H1 (cell line): Measurements from ENCODE around the gene ABHD2. TPM values are rescaled to one million over a fixed set of nuclear protein-coding genes. Genes with fewer than 3 reads are reported as not detected.

Experiments used
- BRCA1 ChIP-seq: IDR thresholded peaks from 2 replicates; pipeline ENCODE4 v1.6.1; 2012; ENCODE audit warnings: low read depth, low read length, improper control_type of control experiment
- CEBPB ChIP-seq: IDR thresholded peaks from 2 replicates; pipeline ENCODE4 v1.6.1; 2012; ENCODE audit warnings: low read depth, low read length
- EZH2 ChIP-seq: fragments of 200-600 bp; sonication (generic); IDR thresholded peaks from 2 replicates; pipeline ENCODE4 v1.7.1; 2012; ENCODE audit warnings: low read depth, mild to moderate bottlenecking, moderate library complexity, low read length, inconsistent platforms; ENCODE audit not compliant: severe bottlenecking
- FOSL1 ChIP-seq: IDR thresholded peaks from 2 replicates; pipeline ENCODE4 v1.6.1; 2011; ENCODE audit warnings: mild to moderate bottlenecking, low read depth, low read length, moderate library complexity; ENCODE audit not compliant: insufficient read depth
- JUN ChIP-seq: IDR thresholded peaks from 2 replicates; pipeline ENCODE4 v1.6.1; 2011; ENCODE audit warnings: low read depth, mild to moderate bottlenecking, improper control_type of control experiment, low read length
- RAD21 ChIP-seq, 2 experiments: IDR thresholded peaks in 1 of 2; conservative IDR thresholded peaks in 1 of 2; 2 replicates each; pipeline ENCODE4 v1.6.1; 2011; ENCODE audit warnings: low read depth in 2 of 2, low read length in 2 of 2, improper control_type of control experiment in 1 of 2, inconsistent platforms in 1 of 2, mild to moderate bottlenecking in 1 of 2, moderate library complexity in 1 of 2
- RBBP5 ChIP-seq: IDR thresholded peaks from 2 replicates; pipeline ENCODE4 v1.7.1; 2012; ENCODE audit warnings: low read depth, mild to moderate bottlenecking, inconsistent platforms, low read length, moderate library complexity, borderline replicate concordance
- SIX5 ChIP-seq: IDR thresholded peaks from 2 replicates; pipeline ENCODE4 v1.6.1; 2011; ENCODE audit warnings: mild to moderate bottlenecking, low read depth, low read length
- polyA plus RNA-seq, 7 experiments: library from polyadenylated mRNA; depleted of rRNA in 3 of 7; stranded (reverse) in 5 of 7; unstranded in 2 of 7; fragments of >200 nt in 5 of 7; fragments of 200-250 nt in 2 of 7; gene quantifications; 1 replicate in 5 of 7; 2 replicates in 1 of 7; 4 replicates in 1 of 7; pipeline versions ENCODE4 v1.2.1 to v1.2.3, GENCODE V29; 2011 to 2013; ENCODE audit warnings: missing spikeins in 2 of 7, mixed read lengths in 2 of 7
- total RNA-seq: library from RNA; stranded (reverse); fragmentation: NEBNext Ultra II Directional; extraction: Animal tissue kit (Norgen Biotek cat#: 25700); gene quantifications from 2 replicates; pipeline ENCODE4 v1.2.1, GENCODE V29; 2021
- TF ChIP-seq, protein P1 (sequence below): IDR thresholded peaks from 2 replicates; pipeline ENCODE4 v1.6.1; 2011; ENCODE audit warnings: low read length, improper control_type of control experiment

ABHD2 gene
- total and polyA plus RNA-seq, 2 of the 8 experiments (the other 6 are each of a cell fraction or from before 2014, with no cell fraction given): 9.1 to 23.7 TPM

DNA sequence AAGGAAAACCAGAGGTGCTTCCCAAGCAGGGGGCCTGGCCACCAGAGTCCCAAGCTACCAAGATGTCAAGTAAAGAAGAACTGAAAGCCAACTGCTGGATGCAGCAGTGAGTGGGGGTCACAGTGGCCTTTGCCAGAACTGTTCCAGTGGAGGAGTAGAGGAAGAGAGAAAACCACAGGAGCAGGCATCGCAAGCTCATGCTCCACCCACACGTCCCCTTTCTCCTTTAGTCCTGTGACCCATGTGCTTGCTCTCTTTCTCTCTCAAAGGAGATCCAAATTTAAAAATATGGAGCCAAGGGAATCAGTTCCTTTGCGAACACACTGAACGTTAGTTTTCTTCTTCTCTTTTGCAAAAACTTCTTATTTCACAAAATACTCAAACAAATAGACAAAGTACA lies 12.4 kb upstream of the ABHD2 start (continued):
- TF ChIP-seq JUN: no peak
- TF ChIP-seq, protein P1, sequence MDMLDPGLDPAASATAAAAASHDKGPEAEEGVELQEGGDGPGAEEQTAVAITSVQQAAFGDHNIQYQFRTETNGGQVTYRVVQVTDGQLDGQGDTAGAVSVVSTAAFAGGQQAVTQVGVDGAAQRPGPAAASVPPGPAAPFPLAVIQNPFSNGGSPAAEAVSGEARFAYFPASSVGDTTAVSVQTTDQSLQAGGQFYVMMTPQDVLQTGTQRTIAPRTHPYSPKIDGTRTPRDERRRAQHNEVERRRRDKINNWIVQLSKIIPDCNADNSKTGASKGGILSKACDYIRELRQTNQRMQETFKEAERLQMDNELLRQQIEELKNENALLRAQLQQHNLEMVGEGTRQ: no peak
- TF ChIP-seq RAD21 (IDR thresholded peaks at IDR 0.05 in 1 of 2, conservative IDR thresholded peaks at IDR 0.05 in 1 of 2; ENCODE audit: low read depth in 2 of 2, low read length in 2 of 2): no peak
- no peak for TF ChIP-seq EZH2
- no peak for TF ChIP-seq FOSL1
- TF ChIP-seq CEBPB: no peak
- TF ChIP-seq BRCA1: no peak
- TF ChIP-seq RBBP5: no peak
- TF ChIP-seq SIX5: no peak
